NCI-H82 treated with DMSO at 0.1 percent for 48 hours (cell line): ENCODE results near the gene TGFB2.

Experiments used
- DNase-seq: peaks from one replicate; lab custom pipeline; 2025; ENCODE audit not compliant: unreplicated experiment; lab: John Stamatoyannopoulos, UW

The TGFB2 gene

GRCh38 chr1:218384581-218384993, 39.5 kb downstream of the TGFB2 start:
- peak; percentile 78 for DNase-seq

GRCh38 chr1:218388591-218388990, 43.5 kb downstream of the TGFB2 start:
- DNase-seq: no peak

GRCh38 chr1:218390618-218391017, 45.5 kb downstream of the TGFB2 start:
- peak; percentile 38 for DNase-seq

- DNase-seq: peak; percentile 54
These were observed 47.6 kb downstream of the TGFB2 start for GRCh38 chr1:218392780-218393179.

GRCh38 chr1:218394416-218394815, 49.3 kb downstream of the TGFB2 start:
- DNase-seq: no peak

GRCh38 chr1:218394989-218395388, 49.9 kb downstream of the TGFB2 start:
- no peak for DNase-seq

DNA sequence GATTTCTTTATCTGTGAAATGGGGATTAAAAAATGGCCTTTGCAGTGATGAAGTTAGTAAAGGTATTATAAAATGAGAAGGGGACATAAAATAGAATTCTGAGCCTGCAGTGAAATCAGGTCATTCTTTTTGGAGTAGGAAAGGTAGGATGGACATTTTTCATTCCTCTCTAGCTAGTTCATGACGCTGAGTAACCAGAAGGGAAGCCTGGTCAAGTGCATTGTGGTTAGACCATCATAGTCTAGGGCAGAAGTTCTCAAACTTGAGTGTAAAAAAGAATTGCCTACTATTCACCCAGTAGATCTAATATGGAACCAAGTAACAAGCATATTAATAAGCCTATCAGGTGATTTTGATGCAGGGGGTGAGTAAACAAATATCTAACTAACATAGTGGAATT, 50.8 kb downstream of the TGFB2 start:
- no peak for DNase-seq

- no peak for DNase-seq
These were observed 52.7 kb downstream of the TGFB2 start for GRCh38 chr1:218397752-218398339.

DNA sequence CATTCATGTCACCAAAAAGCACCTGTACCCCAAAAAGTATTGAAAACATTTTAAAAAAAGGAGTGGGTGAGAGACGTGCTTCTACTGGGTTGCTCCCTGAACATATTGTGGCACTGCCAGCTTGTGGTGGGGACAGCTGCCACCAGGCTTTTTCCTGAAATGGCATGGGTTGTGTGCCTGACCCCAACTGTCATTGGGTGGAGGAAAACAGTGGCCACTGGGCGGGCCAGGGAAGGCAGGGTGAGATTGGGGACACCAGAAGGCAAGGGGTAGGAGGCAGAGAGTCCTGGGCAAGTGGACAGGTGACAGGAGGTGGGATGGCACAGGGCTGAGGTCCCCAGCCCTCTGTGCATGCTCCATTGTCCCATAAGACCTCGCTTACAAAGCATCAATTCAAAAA, 55.5 kb downstream of the TGFB2 start:
- no peak for DNase-seq

- no peak for DNase-seq
These were observed 56.4 kb downstream of the TGFB2 start for GRCh38 chr1:218401441-218401997.

- no peak for DNase-seq
These were observed 57.1 kb downstream of the TGFB2 start for GRCh38 chr1:218401998-218402785.

GRCh38 chr1:218402786-218403120, 57.6 kb downstream of the TGFB2 start:
- no peak for DNase-seq

- no peak for DNase-seq
These were observed 58.2 kb downstream of the TGFB2 start for GRCh38 chr1:218403300-218403699.

- no peak for DNase-seq
These were observed 62.5 kb downstream of the TGFB2 start for GRCh38 chr1:218407630-218408029.

GRCh38 chr1:218408135-218408534, 63.0 kb downstream of the TGFB2 start:
- DNase-seq: no peak

GRCh38 chr1:218408942-218409341, 63.8 kb downstream of the TGFB2 start:
- peak; percentile 37 for DNase-seq

DNA sequence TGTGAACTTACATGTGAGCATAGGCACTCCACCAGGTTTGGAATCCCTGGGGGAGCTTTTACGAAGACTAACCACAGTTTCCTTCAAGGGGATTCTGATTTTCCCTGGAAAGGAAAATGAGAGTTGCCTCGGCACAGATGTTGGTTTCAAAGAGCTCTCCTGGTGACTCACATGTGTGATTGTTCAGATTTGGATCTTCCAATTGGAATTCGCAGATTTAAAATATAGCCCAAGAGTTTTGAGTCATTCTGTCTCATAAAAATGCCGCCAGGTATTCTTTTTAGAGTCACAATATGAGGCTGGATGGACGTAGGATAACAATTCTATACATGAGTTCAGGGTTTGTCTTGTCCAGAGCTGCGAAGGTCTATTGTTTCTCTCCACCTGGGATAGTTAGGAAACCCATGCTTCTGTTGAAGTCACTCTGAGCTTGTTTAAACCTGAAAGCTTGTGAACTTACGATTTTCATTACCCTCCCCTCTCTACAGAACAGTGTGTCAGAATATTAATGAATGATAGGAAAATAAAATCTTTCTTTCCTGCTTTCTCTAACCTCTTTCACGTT, 64.9 kb downstream of the TGFB2 start:
- DNase-seq: no peak

DNA sequence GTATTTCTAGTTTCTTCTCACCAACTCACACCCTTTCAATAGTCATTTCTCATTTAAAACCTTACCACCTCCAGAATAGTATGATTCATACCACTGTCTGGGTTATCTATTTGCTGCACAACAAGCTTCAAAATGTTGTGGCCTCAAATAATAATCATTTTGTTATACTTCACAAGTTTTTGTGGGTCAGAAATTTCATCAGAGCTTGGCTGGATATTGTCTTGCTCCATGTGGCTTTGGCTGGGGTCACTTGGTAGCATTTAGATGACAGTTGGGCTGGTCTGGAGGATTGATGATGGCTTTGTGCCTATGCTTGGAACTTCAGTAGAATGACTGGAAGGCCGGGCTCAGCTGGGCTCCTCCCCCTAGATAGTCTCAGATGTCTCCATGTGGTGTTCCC, 66.0 kb downstream of the TGFB2 start:
- no peak for DNase-seq

GRCh38 chr1:218412171-218412570, 67.0 kb downstream of the TGFB2 start:
- DNase-seq: no peak

- no peak for DNase-seq
These were observed 68.0 kb downstream of the TGFB2 start for GRCh38 chr1:218413179-218413578.

DNA sequence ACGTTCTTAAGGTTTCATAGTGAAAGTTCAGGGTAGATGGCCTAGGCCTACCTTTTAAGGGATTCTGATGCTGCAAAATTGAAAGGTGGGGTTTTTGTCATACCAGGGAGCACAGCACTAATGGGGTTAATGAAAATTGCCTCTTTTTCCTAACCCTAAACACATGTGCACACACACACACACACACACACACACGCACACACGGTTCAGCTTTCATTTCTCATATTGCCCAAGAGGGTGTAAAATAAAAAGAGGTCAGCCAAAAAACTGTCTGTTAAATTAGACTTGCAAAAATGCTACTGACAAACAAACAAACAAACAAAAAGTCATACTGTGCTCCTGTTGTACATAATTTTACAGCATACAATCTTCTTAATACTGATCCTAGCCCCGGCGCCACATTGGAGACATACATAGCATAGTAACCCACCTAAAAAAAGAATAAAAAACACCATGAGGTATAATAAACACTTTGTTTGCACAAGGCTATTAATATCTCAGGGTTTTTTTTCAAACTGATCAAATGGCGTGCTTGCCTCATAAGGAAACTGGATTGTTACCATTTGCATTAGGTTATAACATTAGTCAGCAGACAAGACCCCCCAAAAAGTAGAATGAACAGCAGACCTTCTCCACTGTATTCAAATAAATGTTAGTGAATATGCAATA, 69.1 kb downstream of the TGFB2 start:
- DNase-seq: no peak

DNA sequence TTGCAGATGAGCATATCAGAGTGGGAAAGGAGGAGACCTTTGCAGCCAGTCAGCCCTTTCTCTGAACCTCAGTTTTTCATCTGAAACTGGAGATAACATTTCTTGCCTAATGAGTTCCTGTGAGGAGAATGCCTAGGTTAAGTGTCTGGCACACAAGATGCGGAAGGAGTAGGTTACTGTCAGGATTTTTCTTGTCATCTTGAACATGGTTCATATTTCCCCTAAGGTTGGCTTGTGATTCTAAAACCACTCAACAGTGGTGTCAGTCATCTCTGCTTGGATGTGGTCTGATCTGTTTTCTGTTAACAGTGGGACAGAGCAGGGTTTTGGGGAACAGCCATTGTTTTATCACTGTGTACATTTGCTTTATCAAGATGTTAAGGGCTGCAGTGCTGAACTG, 70.6 kb downstream of the TGFB2 start:
- no peak for DNase-seq
